NCI-H1694 treated with DMSO at 0.1 percent for 48 hours (cell line): ENCODE data around the gene VPS8.

ENCODE experiments used
- DNase-seq: peaks from one replicate; lab custom pipeline; 2025; lab: John Stamatoyannopoulos, UW

Gene VPS8

GRCh38 chr3:185094697-185095096, 282.7 kb downstream of the VPS8 start:
- DNase-seq, result no peak
